Globus pallidus (tissue), 1 donor: ENCODE results near the gene AFAP1.

Experiments used
- DNase-seq: peaks from one replicate; pipeline ENCODE4 v3.0.0-alpha.2; 2015; ENCODE audit warnings: low spot score

The AFAP1 gene

GRCh38 chr4:7714738-7715137 is 224.9 kb downstream of the AFAP1 start:
- DNase-seq, result no peak

- DNase-seq, result no peak
Measured at GRCh38 chr4:7714176-7714575, 225.5 kb downstream of the AFAP1 start.

- DNase-seq, result no peak
Measured at GRCh38 chr4:7713757-7714156, 225.9 kb downstream of the AFAP1 start.

- no peak for DNase-seq
Measured at GRCh38 chr4:7712021-7712671, 227.5 kb downstream of the AFAP1 start.

GRCh38 chr4:7711307-7711963 is 228.2 kb downstream of the AFAP1 start:
- DNase-seq, result no peak

GRCh38 chr4:7710576-7711306 is 228.9 kb downstream of the AFAP1 start:
- DNase-seq, result no peak

GRCh38 chr4:7710126-7710525 is 229.5 kb downstream of the AFAP1 start:
- no peak for DNase-seq

- no peak for DNase-seq
Measured at GRCh38 chr4:7709431-7709830, 230.2 kb downstream of the AFAP1 start.

GRCh38 chr4:7708981-7709380 is 230.7 kb downstream of the AFAP1 start:
- no peak for DNase-seq
